Nephron (organoid): ENCODE results near the gene FAM9C.

ENCODE experiments used
- H3K27ac Mint-ChIP-seq, 3 experiments: 2 replicates each; pipeline ENCODE4 v1.8.0; 2020; ENCODE audit warnings: mixed read lengths in 3 of 3, mild to moderate bottlenecking in 2 of 3, moderate library complexity in 1 of 3
- H3K27me3 Mint-ChIP-seq: 2 replicates; pipeline ENCODE4 v1.8.0; 2021; ENCODE audit warnings: low read depth, mild to moderate bottlenecking, moderate library complexity, mixed read lengths
- H3K36me3 Mint-ChIP-seq: 2 replicates; pipeline ENCODE4 v1.8.0; 2020; ENCODE audit warnings: low read depth, mixed read lengths
- H3K4me1 Mint-ChIP-seq: 2 replicates; pipeline ENCODE4 v1.8.0; 2020; ENCODE audit warnings: mixed read lengths
- H3K4me3 Mint-ChIP-seq, 3 experiments: 2 replicates each; pipeline ENCODE4 v1.8.0; 2020; ENCODE audit warnings: mild to moderate bottlenecking in 3 of 3, mixed read lengths in 3 of 3, moderate library complexity in 2 of 3
- H3K9me3 Mint-ChIP-seq: 2 replicates; pipeline ENCODE4 v1.8.0; 2020; ENCODE audit warnings: mixed read lengths
- CTCF ChIP-seq, 3 experiments: fragments of 200-600 bp; sonication (generic); IDR thresholded peaks; one replicate each; pipeline ENCODE4 v1.5.0; 2021; ENCODE audit warnings: antibody characterized with exemption in 3 of 3; ENCODE audit not compliant: unreplicated experiment in 3 of 3

Gene FAM9C

GRCh38 chrX:13009273-13009672 is 35.1 kb downstream of the FAM9C start:
- Mint-ChIP-seq H3K9me3 (peaks cover 2% of the 10 kb centered on the region), H3K36me3 (no peaks in the 10 kb centered on the region), H3K27ac (no peak overlapping the region), H3K4me3 (no peak overlapping the region), H3K27me3 (no peaks in the 10 kb centered on the region), H3K4me1 (peaks cover 49% of the 10 kb centered on the region)
- TF ChIP-seq CTCF (IDR thresholded peaks at IDR 0.05; ENCODE audit: unreplicated experiment in 3 of 3) = no peak

GRCh38 chrX:13008851-13009250 is 35.6 kb downstream of the FAM9C start:
- no peaks in the 10 kb centered on the region for H3K36me3 Mint-ChIP-seq
- peaks cover 2% of the 10 kb centered on the region for H3K9me3 Mint-ChIP-seq
- peak overlapping the region in 1 of 3 experiments; percentile 90 for H3K27ac Mint-ChIP-seq
- no peaks in the 10 kb centered on the region for H3K27me3 Mint-ChIP-seq
- H3K4me3 Mint-ChIP-seq = no peak overlapping the region
- no peak for TF ChIP-seq CTCF (IDR thresholded peaks at IDR 0.05; ENCODE audit: unreplicated experiment in 3 of 3)
- peaks cover 45% of the 10 kb centered on the region for H3K4me1 Mint-ChIP-seq

- Mint-ChIP-seq H3K4me1 (peaks cover 38% of the 10 kb centered on the region), H3K36me3 (no peaks in the 10 kb centered on the region), H3K9me3 (no peaks in the 10 kb centered on the region), H3K27ac (peak overlapping the region; percentile 6 to 90 (median 82)), H3K4me3 (peak overlapping the region in 1 of 3 experiments; percentile 26), H3K27me3 (no peaks in the 10 kb centered on the region)
- no peak for TF ChIP-seq CTCF (IDR thresholded peaks at IDR 0.05; ENCODE audit: unreplicated experiment in 3 of 3)
These were observed 36.3 kb downstream of the FAM9C start for GRCh38 chrX:13008189-13008533.

GRCh38 chrX:13007519-13008188 is 36.8 kb downstream of the FAM9C start:
- Mint-ChIP-seq H3K9me3 (no peaks in the 10 kb centered on the region), H3K4me1 (peaks cover 42% of the 10 kb centered on the region), H3K27ac (peak overlapping the region in 2 of 3 experiments; percentile 82 to 90), H3K27me3 (no peaks in the 10 kb centered on the region), H3K4me3 (no peak overlapping the region), H3K36me3 (no peaks in the 10 kb centered on the region)
- no peak for TF ChIP-seq CTCF (IDR thresholded peaks at IDR 0.05; ENCODE audit: unreplicated experiment in 3 of 3)

GRCh38 chrX:13005661-13006473 is 38.6 kb downstream of the FAM9C start:
- Mint-ChIP-seq H3K9me3 (no peaks in the 10 kb centered on the region), H3K27ac (peak overlapping the region in 2 of 3 experiments; percentile 65 to 85), H3K4me3 (peak overlapping the region in 1 of 3 experiments; percentile 35), H3K36me3 (no peaks in the 10 kb centered on the region), H3K27me3 (no peaks in the 10 kb centered on the region), H3K4me1 (peaks cover 44% of the 10 kb centered on the region)
- TF ChIP-seq CTCF (IDR thresholded peaks at IDR 0.05; ENCODE audit: unreplicated experiment in 3 of 3) = no peak
